Gastroesophageal sphincter (tissue), 3 donors: ENCODE results near the gene MVB12B.

Experiments
- EP300 ChIP-seq: sonication (generic); formaldehyde crosslinking; IDR thresholded peaks from one replicate; pipeline ENCODE4 v1.6.1; 2017; ENCODE audit warnings: antibody characterized with exemption, mild to moderate bottlenecking
- TF ChIP-seq, protein P1 (sequence below), 4 experiments: fragments of 200-600 bp in 2 of 4; fragments of 450-650 bp in 2 of 4; sonication (generic) in 1 of 4; IDR thresholded peaks; one replicate each; pipeline ENCODE4 v1.5.1; 2017 to 2019; ENCODE audit warnings: antibody characterized with exemption in 4 of 4, mild to moderate bottlenecking in 2 of 4, moderate library complexity in 2 of 4

DNA sequence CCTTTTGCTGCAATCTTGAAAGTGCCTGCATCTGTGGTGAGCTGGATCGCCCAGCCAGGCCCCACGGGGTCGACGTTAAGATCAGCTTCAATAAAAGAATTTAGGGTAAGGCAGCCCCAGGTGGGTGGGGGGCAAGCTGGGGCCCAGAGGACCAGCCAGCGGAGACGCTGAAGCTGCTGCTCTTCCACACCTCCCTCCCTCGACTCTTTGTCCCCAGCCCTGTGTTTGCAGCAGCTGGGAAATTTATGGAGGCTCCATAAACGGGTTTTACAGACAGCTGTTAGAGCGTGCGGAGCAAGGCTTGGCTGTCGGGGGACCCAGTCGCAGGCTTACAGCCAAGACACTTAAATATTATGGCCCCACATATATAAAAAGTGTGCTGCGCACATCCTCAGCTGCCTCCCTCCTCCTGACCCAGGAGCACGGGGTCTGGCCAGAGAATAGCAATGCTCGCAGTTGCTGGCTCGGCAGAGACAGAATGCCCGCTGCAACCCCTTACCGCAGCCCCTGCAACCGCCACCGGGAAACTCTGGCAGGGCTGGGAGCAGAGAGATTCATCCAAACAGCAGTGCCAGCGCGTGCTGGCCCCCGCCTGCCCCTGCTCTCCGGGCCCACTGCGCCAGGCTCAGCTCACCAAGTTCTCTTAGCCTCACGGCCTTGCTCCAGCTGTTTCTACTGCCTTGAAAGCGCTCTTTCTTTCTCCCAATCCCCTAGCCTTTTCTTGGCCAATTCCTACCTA, 28.4 kb upstream of the MVB12B start:
- TF ChIP-seq, protein P1, sequence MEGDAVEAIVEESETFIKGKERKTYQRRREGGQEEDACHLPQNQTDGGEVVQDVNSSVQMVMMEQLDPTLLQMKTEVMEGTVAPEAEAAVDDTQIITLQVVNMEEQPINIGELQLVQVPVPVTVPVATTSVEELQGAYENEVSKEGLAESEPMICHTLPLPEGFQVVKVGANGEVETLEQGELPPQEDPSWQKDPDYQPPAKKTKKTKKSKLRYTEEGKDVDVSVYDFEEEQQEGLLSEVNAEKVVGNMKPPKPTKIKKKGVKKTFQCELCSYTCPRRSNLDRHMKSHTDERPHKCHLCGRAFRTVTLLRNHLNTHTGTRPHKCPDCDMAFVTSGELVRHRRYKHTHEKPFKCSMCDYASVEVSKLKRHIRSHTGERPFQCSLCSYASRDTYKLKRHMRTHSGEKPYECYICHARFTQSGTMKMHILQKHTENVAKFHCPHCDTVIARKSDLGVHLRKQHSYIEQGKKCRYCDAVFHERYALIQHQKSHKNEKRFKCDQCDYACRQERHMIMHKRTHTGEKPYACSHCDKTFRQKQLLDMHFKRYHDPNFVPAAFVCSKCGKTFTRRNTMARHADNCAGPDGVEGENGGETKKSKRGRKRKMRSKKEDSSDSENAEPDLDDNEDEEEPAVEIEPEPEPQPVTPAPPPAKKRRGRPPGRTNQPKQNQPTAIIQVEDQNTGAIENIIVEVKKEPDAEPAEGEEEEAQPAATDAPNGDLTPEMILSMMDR (IDR thresholded peaks at IDR 0.05), result no peak
- no peak for TF ChIP-seq EP300
